Smooth muscle cell (in vitro differentiated cells): Measurements from ENCODE around the gene SLC26A4. TPM values are rescaled to one million over a fixed set of nuclear protein-coding genes. Genes with fewer than 3 reads are reported as not detected.
A peak's percentile ranks its signal among the peaks of the same experiment; 100 is the strongest.

Experiments
- DNase-seq: peaks from one replicate; lab custom pipeline; 2025; ENCODE audit not compliant: unreplicated experiment; lab: John Stamatoyannopoulos, UW
- H2AFZ ChIP-seq: fragments of 200-600 bp; sonication (generic); 2 replicates; pipeline ENCODE4 v1.6.0; 2016; ENCODE audit warnings: antibody characterized with exemption, low read depth, mild to moderate bottlenecking
- H3F3A ChIP-seq: fragments of 200-600 bp; sonication (generic); 2 replicates; pipeline ENCODE4 v1.6.0; 2017; ENCODE audit warnings: antibody characterized with exemption, low read depth
- H3K27ac ChIP-seq: fragments of 200-600 bp; sonication (generic); 2 replicates; pipeline ENCODE4 v1.5.1; 2016; ENCODE audit warnings: low read depth, mild to moderate bottlenecking
- H3K27me3 ChIP-seq: fragments of 200-600 bp; sonication (generic); 2 replicates; pipeline ENCODE4 v1.6.1; 2016; ENCODE audit warnings: low read depth, mild to moderate bottlenecking
- H3K36me3 ChIP-seq: fragments of 200-600 bp; sonication (generic); 2 replicates; pipeline ENCODE4 v1.5.1; 2016; ENCODE audit warnings: low read depth
- H3K4me1 ChIP-seq: fragments of 200-600 bp; sonication (generic); 2 replicates; pipeline ENCODE4 v1.5.1; 2016; ENCODE audit warnings: low read depth
- H3K4me2 ChIP-seq: fragments of 200-600 bp; sonication (generic); 2 replicates; pipeline ENCODE4 v1.6.0; 2016; ENCODE audit warnings: mild to moderate bottlenecking
- H3K4me3 ChIP-seq: fragments of 200-600 bp; sonication (generic); 2 replicates; pipeline ENCODE4 v1.5.1; 2016; ENCODE audit warnings: mild to moderate bottlenecking
- H3K79me2 ChIP-seq: fragments of 200-600 bp; sonication (generic); 2 replicates; pipeline ENCODE4 v1.6.0; 2016; ENCODE audit warnings: low read depth, mild to moderate bottlenecking
- H3K9ac ChIP-seq: fragments of 200-600 bp; sonication (generic); 2 replicates; pipeline ENCODE4 v1.6.0; 2016; ENCODE audit warnings: low read depth
- H3K9me3 ChIP-seq: fragments of 200-600 bp; sonication (generic); replicated peaks from 2 replicates; pipeline ENCODE4 v1.5.1; 2016; ENCODE audit warnings: low read depth
- H4K20me1 ChIP-seq: fragments of 200-600 bp; sonication (generic); 2 replicates; pipeline ENCODE4 v1.6.0; 2016; ENCODE audit warnings: low read depth
- WGBS: methylation state at CpG from one replicate; pipeline ENCODE4 v1.1.7; 2016; ENCODE audit warnings: low lambda C conversion rate; 5-methylcytosine and 5-hydroxymethylcytosine counted together
- polyA plus RNA-seq: library from polyadenylated mRNA; unstranded; fragments of >200 nt; fragmentation: Nextera tagmentation; extraction: Ambion mirVana; gene quantifications from 2 replicates; pipeline ENCODE4 v1.2.1, GENCODE V29; 2016
- total RNA-seq: library from RNA; depleted of rRNA; stranded (reverse); fragments of >200 nt; gene quantifications from 2 replicates; pipeline ENCODE4 v1.2.3, GENCODE V29; 2014
- TF ChIP-seq, protein P1 (sequence below): fragments of 200-600 bp; sonication (generic); IDR thresholded peaks from 2 replicates; pipeline ENCODE4 v1.5.1; 2017; ENCODE audit warnings: borderline replicate concordance, mild to moderate bottlenecking, antibody characterized with exemption; ENCODE audit not compliant: insufficient read depth, poor library complexity, severe bottlenecking

Gene SLC26A4
- total and polyA plus RNA-seq, 2 experiments from 2014 or later = 0.06 to 1.7 TPM

DNA sequence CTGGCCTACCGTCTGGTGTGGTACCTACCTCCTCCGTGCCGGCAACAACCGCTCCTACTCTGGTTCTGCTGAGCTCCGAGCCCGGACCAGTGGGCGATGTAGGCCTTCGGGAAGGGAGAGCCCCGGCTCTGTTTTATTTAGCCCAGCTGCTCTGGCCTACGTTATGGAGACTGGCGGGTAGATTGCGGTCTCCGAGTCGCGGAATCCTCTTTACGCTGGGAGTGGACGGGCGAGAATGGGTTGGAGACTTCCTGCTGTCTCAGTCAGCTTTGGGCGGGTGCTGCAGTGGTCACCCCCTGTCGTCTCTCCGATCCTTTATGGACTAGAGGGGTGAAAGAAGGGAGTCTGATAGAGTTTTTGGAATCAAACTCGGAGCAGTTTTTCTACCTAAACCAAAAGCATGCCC lies 83.7 kb downstream of the SLC26A4 start:
- Histone ChIP-seq H3K27me3 (peaks cover 13% of the 10 kb centered on the region), H3K36me3 (no peaks in the 10 kb centered on the region), H3K4me1 (peaks cover 21% of the 10 kb centered on the region), H3K4me3 (peak overlapping the region; percentile 84), H4K20me1 (peaks cover 48% of the 10 kb centered on the region), H3K4me2 (peak overlapping the region; percentile 100), H3K27ac (peak overlapping the region; percentile 69), H3K9me3 (no peaks in the 10 kb centered on the region), H2AFZ (peak overlapping the region; percentile 92), H3K9ac (peak overlapping the region; percentile 80), H3F3A (peaks cover 4% of the 10 kb centered on the region), H3K79me2 (peaks cover 52% of the 10 kb centered on the region)
- under 1% methylated on average over 22 of the region's 22 CpGs for WGBS
- TF ChIP-seq, protein P1, sequence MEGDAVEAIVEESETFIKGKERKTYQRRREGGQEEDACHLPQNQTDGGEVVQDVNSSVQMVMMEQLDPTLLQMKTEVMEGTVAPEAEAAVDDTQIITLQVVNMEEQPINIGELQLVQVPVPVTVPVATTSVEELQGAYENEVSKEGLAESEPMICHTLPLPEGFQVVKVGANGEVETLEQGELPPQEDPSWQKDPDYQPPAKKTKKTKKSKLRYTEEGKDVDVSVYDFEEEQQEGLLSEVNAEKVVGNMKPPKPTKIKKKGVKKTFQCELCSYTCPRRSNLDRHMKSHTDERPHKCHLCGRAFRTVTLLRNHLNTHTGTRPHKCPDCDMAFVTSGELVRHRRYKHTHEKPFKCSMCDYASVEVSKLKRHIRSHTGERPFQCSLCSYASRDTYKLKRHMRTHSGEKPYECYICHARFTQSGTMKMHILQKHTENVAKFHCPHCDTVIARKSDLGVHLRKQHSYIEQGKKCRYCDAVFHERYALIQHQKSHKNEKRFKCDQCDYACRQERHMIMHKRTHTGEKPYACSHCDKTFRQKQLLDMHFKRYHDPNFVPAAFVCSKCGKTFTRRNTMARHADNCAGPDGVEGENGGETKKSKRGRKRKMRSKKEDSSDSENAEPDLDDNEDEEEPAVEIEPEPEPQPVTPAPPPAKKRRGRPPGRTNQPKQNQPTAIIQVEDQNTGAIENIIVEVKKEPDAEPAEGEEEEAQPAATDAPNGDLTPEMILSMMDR = no peak
- DNase-seq = no peak

- 87% methylated on average over 3 of the region's 3 CpGs for WGBS
- H4K20me1 ChIP-seq = peaks cover 63% of the 10 kb centered on the region
- DNase-seq = no peak
- no peak overlapping the region for H3K4me3 ChIP-seq
- H3K4me2 ChIP-seq = no peak overlapping the region
- no peak overlapping the region for H2AFZ ChIP-seq
- no peak overlapping the region for H3K9ac ChIP-seq
- TF ChIP-seq, protein P1 = no peak
- peaks cover 4% of the 10 kb centered on the region for H3F3A ChIP-seq
- peaks cover 61% of the 10 kb centered on the region for H3K79me2 ChIP-seq
- no peaks in the 10 kb centered on the region for H3K27me3 ChIP-seq
- peaks cover 3% of the 10 kb centered on the region for H3K36me3 ChIP-seq
- H3K9me3 ChIP-seq = no peaks in the 10 kb centered on the region
- no peak overlapping the region for H3K27ac ChIP-seq
- peaks cover 21% of the 10 kb centered on the region for H3K4me1 ChIP-seq
Observed at GRCh38 chr7:107746006-107746405, 85.4 kb downstream of the SLC26A4 start.

GRCh38 chr7:107751113-107751512 lies 90.5 kb downstream of the SLC26A4 start:
- Histone ChIP-seq H3F3A (no peaks in the 10 kb centered on the region), H3K4me3 (no peak overlapping the region), H3K36me3 (peaks cover 21% of the 10 kb centered on the region), H3K9me3 (no peaks in the 10 kb centered on the region), H3K4me1 (peaks cover 3% of the 10 kb centered on the region), H3K27me3 (no peaks in the 10 kb centered on the region), H3K9ac (no peak overlapping the region), H3K79me2 (peaks cover 41% of the 10 kb centered on the region), H4K20me1 (peaks cover 76% of the 10 kb centered on the region), H3K4me2 (no peak overlapping the region), H3K27ac (no peak overlapping the region), H2AFZ (no peak overlapping the region)
- WGBS = 97% methylated on average over 7 of the region's 7 CpGs
- TF ChIP-seq, protein P1 = no peak
- DNase-seq = no peak

- H3F3A ChIP-seq = no peaks in the 10 kb centered on the region
- WGBS = 100% methylated on average over 2 of the region's 2 CpGs
- no peak for DNase-seq
- no peaks in the 10 kb centered on the region for H3K9me3 ChIP-seq
- no peaks in the 10 kb centered on the region for H3K4me1 ChIP-seq
- no peak overlapping the region for H3K4me3 ChIP-seq
- no peak overlapping the region for H3K27ac ChIP-seq
- H4K20me1 ChIP-seq = peaks cover 42% of the 10 kb centered on the region
- H3K36me3 ChIP-seq = peaks cover 31% of the 10 kb centered on the region
- H3K27me3 ChIP-seq = no peaks in the 10 kb centered on the region
- peaks cover 6% of the 10 kb centered on the region for H3K79me2 ChIP-seq
- TF ChIP-seq, protein P1 = peak; percentile 12
- no peak overlapping the region for H2AFZ ChIP-seq
- H3K9ac ChIP-seq = no peak overlapping the region
- no peak overlapping the region for H3K4me2 ChIP-seq
Observed at GRCh38 chr7:107754642-107755041, 94.0 kb downstream of the SLC26A4 start.
